HepG2 (cell line): Measurements from ENCODE around the gene NAGS. TPM values are rescaled to one million over a fixed set of nuclear protein-coding genes. Genes with fewer than 3 reads are reported as not detected.
A peak's percentile ranks its signal among the peaks of the same experiment; 100 is the strongest.

Source experiments
- CEBPB ChIP-seq: IDR thresholded peaks from 2 replicates; pipeline ENCODE4 v1.6.1; 2011; ENCODE audit warnings: low read depth, low read length, improper control_type of control experiment, borderline replicate concordance
- GATAD1 ChIP-seq: IDR thresholded peaks from 2 replicates; pipeline ENCODE4 v1.6.1; 2016; ENCODE audit warnings: missing genetic modification reagents, missing compliant biosample characterization
- KDM5A ChIP-seq: fragments of 200-600 bp; sonication (generic); IDR thresholded peaks from 2 replicates; pipeline ENCODE4 v1.7.0; 2018; ENCODE audit warnings: antibody characterized with exemption, mild to moderate bottlenecking, low read length, borderline replicate concordance
- NFE2L1 ChIP-seq: sonication (generic); formaldehyde crosslinking; IDR thresholded peaks from 2 replicates; pipeline ENCODE4 v1.4.0; 2020; ENCODE audit warnings: missing genetic modification reagents, mild to moderate bottlenecking, borderline replicate concordance
- NR2F1 ChIP-seq, 2 experiments: fragments of 450-650 bp in 1 of 2; formaldehyde crosslinking in 1 of 2; IDR thresholded peaks; 2 replicates each; pipeline versions ENCODE4 v1.5.0 to v1.6.1; 2016 to 2020; ENCODE audit warnings: mild to moderate bottlenecking in 1 of 2, missing compliant biosample characterization in 1 of 2, missing genetic modification reagents in 1 of 2, moderate library complexity in 1 of 2
- TBL1XR1 ChIP-seq: fragments of 150-350 bp; IDR thresholded peaks from 2 replicates; pipeline ENCODE4 v1.6.1; 2014; ENCODE audit warnings: borderline replicate concordance, low read length; ENCODE audit not compliant: partially characterized antibody
- TOE1 ChIP-seq: sonication (generic); formaldehyde crosslinking; IDR thresholded peaks from 2 replicates; pipeline ENCODE4 v1.4.0; 2020; ENCODE audit warnings: mild to moderate bottlenecking, missing genetic modification reagents
- ZNF253 ChIP-seq: sonication (generic); formaldehyde crosslinking; IDR thresholded peaks from 2 replicates; pipeline ENCODE4 v1.8.0; 2022; ENCODE audit warnings: mild to moderate bottlenecking, missing genetic modification reagents, borderline replicate concordance
- ZNF510 ChIP-seq: sonication (generic); formaldehyde crosslinking; IDR thresholded peaks from 2 replicates; pipeline ENCODE4 v1.4.0; 2020; ENCODE audit warnings: low read depth, mild to moderate bottlenecking, missing genetic modification reagents
- ZNF543 ChIP-seq: sonication (generic); formaldehyde crosslinking; IDR thresholded peaks from 2 replicates; pipeline ENCODE4 v1.4.0; 2020; ENCODE audit warnings: mild to moderate bottlenecking, missing genetic modification reagents
- ZNF749 ChIP-seq: sonication (generic); formaldehyde crosslinking; IDR thresholded peaks from 2 replicates; pipeline ENCODE4 v1.8.0; 2022; ENCODE audit warnings: mild to moderate bottlenecking, missing genetic modification reagents, moderate library complexity, borderline replicate concordance
- ZNF83 ChIP-seq: sonication (generic); formaldehyde crosslinking; IDR thresholded peaks from 2 replicates; pipeline ENCODE4 v1.4.0; 2020; ENCODE audit warnings: missing genetic modification reagents, mild to moderate bottlenecking, borderline replicate concordance
- polyA plus RNA-seq, 8 experiments: library from polyadenylated mRNA; depleted of rRNA in 3 of 8; stranded (reverse) in 7 of 8; unstranded in 1 of 8; fragments of >200 nt; fragmentation: Illumina TruSeq in 4 of 8; extraction: Trizol in 4 of 8; gene quantifications; 2 replicates each; pipeline versions ENCODE4 v1.2.1 to v1.2.3, GENCODE V29; 2011 to 2016; ENCODE audit warnings: low read depth in 4 of 8, missing spikeins in 1 of 8, mixed read lengths in 1 of 8; ENCODE audit not compliant: insufficient read depth in 1 of 8
- total RNA-seq, 5 experiments: library from RNA; depleted of rRNA; stranded (reverse); fragments of >200 nt; fragmentation: Illumina TruSeq; extraction: Trizol; gene quantifications; 2 replicates each; pipeline ENCODE4 v1.2.3, GENCODE V29; 2016; ENCODE audit warnings: low read depth in 1 of 5
- TF ChIP-seq, protein P1 (sequence below): sonication (generic); formaldehyde crosslinking; IDR thresholded peaks from 2 replicates; pipeline ENCODE4; 2020; ENCODE audit warnings: missing genetic modification reagents, mild to moderate bottlenecking, borderline replicate concordance
- TF ChIP-seq, protein P2 (sequence below): IDR thresholded peaks from 2 replicates; pipeline ENCODE4 v1.6.1; 2016; ENCODE audit warnings: low read depth, borderline replicate concordance
- TF ChIP-seq, protein P3 (sequence below): sonication (generic); formaldehyde crosslinking; conservative IDR thresholded peaks from 2 replicates; pipeline ENCODE4 v1.5.0; 2020; ENCODE audit warnings: missing genetic modification reagents
- TF ChIP-seq, protein P4 (sequence below): sonication (generic); formaldehyde crosslinking; IDR thresholded peaks from 2 replicates; pipeline ENCODE4 v1.4.0; 2020; ENCODE audit warnings: mild to moderate bottlenecking, missing genetic modification reagents
- TF ChIP-seq, protein P5 (sequence below): sonication (generic); formaldehyde crosslinking; IDR thresholded peaks from 2 replicates; pipeline ENCODE4 v1.4.0; 2020; ENCODE audit warnings: mild to moderate bottlenecking, missing genetic modification reagents

NAGS gene
- total and polyA plus RNA-seq, 2 of the 13 experiments (the other 11 are each of a cell fraction or from before 2014, with no cell fraction given) = 4.3 to 5.1 TPM

DNA sequence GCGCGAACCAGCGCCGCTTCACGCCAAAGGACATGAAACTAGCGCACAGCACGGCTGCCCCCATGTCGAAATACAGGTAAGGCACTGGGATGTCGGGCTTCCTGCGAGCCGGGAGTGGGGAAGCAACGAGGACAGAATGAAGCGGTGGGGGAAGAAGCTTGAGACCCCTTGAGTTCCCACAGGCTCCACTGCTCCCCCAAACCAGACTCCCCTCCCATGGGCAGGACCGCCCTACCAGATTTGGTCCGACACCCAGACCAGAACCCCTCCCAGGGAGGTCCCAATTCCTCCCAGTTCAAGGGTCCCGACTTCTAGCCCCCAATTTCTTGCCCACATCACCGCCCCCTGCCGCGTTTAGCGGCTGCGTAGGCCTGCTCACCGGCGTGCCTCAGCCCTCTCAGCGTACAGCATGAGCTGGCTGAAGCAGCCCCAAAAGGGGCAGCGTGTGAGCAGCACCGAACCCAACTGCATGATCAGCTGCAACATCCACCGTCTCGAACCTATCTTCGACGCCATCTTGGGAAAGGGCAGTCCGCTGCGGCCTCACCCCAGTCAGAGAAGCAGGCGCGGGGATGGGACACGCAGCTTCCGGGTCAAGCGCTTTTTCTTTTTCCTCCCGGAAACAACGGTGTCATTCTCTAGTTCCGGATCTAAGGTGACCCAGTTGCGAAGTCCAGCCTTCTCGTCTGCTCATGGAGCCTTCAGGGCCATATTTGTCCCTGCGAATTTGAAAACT is 10.2 kb downstream of the NAGS start, which contains the start of gene TMEM101 (continued):
- TF ChIP-seq, protein P1, sequence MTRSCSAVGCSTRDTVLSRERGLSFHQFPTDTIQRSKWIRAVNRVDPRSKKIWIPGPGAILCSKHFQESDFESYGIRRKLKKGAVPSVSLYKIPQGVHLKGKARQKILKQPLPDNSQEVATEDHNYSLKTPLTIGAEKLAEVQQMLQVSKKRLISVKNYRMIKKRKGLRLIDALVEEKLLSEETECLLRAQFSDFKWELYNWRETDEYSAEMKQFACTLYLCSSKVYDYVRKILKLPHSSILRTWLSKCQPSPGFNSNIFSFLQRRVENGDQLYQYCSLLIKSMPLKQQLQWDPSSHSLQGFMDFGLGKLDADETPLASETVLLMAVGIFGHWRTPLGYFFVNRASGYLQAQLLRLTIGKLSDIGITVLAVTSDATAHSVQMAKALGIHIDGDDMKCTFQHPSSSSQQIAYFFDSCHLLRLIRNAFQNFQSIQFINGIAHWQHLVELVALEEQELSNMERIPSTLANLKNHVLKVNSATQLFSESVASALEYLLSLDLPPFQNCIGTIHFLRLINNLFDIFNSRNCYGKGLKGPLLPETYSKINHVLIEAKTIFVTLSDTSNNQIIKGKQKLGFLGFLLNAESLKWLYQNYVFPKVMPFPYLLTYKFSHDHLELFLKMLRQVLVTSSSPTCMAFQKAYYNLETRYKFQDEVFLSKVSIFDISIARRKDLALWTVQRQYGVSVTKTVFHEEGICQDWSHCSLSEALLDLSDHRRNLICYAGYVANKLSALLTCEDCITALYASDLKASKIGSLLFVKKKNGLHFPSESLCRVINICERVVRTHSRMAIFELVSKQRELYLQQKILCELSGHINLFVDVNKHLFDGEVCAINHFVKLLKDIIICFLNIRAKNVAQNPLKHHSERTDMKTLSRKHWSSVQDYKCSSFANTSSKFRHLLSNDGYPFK (CRISPR knock-in tag) = peak; percentile 96
- TF ChIP-seq, protein P2, sequence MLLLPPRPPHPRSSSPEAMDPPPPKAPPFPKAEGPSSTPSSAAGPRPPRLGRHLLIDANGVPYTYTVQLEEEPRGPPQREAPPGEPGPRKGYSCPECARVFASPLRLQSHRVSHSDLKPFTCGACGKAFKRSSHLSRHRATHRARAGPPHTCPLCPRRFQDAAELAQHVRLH (CRISPR knock-in tag) = peak; percentile 85; the same call in 1 of the 2 replicates
- TF ChIP-seq NFE2L1 (CRISPR knock-in tag) = no peak
- TF ChIP-seq ZNF253 (CRISPR knock-in tag) = 0 out of 2 replicates have a peak, but pooled peaks have one; percentile 35
- TF ChIP-seq, protein P3, sequence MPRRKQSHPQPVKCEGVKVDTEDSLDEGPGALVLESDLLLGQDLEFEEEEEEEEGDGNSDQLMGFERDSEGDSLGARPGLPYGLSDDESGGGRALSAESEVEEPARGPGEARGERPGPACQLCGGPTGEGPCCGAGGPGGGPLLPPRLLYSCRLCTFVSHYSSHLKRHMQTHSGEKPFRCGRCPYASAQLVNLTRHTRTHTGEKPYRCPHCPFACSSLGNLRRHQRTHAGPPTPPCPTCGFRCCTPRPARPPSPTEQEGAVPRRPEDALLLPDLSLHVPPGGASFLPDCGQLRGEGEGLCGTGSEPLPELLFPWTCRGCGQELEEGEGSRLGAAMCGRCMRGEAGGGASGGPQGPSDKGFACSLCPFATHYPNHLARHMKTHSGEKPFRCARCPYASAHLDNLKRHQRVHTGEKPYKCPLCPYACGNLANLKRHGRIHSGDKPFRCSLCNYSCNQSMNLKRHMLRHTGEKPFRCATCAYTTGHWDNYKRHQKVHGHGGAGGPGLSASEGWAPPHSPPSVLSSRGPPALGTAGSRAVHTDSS (CRISPR knock-in tag) = no peak
- TF ChIP-seq CEBPB = peak; percentile 49; the same call in 1 of the 2 replicates
- peak; percentile 70; the same call in 1 of the 2 replicates for TF ChIP-seq ZNF83
- TF ChIP-seq ZNF510 (CRISPR knock-in tag) = peak; percentile 98
- TF ChIP-seq ZNF749 (CRISPR knock-in tag) = peak; percentile 71
- peak; percentile 68 to 79; a peak in 3 of 4 replicates for TF ChIP-seq NR2F1 (CRISPR knock-in tag; IDR thresholded peaks at IDR 0.05)
- peak; percentile 83 for TF ChIP-seq TBL1XR1
- TF ChIP-seq, protein P4, sequence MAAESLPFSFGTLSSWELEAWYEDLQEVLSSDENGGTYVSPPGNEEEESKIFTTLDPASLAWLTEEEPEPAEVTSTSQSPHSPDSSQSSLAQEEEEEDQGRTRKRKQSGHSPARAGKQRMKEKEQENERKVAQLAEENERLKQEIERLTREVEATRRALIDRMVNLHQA (CRISPR knock-in tag) = no peak
- peak; percentile 99 for TF ChIP-seq KDM5A
- TF ChIP-seq ZNF543 (CRISPR knock-in tag) = peak; percentile 94
- peak; percentile 99 for TF ChIP-seq GATAD1
- TF ChIP-seq, protein P5, sequence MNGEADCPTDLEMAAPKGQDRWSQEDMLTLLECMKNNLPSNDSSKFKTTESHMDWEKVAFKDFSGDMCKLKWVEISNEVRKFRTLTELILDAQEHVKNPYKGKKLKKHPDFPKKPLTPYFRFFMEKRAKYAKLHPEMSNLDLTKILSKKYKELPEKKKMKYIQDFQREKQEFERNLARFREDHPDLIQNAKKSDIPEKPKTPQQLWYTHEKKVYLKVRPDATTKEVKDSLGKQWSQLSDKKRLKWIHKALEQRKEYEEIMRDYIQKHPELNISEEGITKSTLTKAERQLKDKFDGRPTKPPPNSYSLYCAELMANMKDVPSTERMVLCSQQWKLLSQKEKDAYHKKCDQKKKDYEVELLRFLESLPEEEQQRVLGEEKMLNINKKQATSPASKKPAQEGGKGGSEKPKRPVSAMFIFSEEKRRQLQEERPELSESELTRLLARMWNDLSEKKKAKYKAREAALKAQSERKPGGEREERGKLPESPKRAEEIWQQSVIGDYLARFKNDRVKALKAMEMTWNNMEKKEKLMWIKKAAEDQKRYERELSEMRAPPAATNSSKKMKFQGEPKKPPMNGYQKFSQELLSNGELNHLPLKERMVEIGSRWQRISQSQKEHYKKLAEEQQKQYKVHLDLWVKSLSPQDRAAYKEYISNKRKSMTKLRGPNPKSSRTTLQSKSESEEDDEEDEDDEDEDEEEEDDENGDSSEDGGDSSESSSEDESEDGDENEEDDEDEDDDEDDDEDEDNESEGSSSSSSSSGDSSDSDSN (CRISPR knock-in tag) = peak; percentile 82
- TF ChIP-seq TOE1 (CRISPR knock-in tag) = peak; percentile 64; the same call in 1 of the 2 replicates
